Endodermal cell (in vitro differentiated cells): ENCODE measurements around the gene ABCB9. TPM values are rescaled to one million over a fixed set of nuclear protein-coding genes. Genes with fewer than 3 reads are reported as not detected.

Source experiments
- DNase-seq: peaks from one replicate; pipeline ENCODE4 v3.0.0-alpha.2; 2017
- H3K27ac ChIP-seq: 2 replicates; pipeline ENCODE4 v1.5.1; 2013; ENCODE audit warnings: mild to moderate bottlenecking, low read depth, low read length, moderate library complexity
- H3K27me3 ChIP-seq: 2 replicates; pipeline ENCODE4 v1.6.1; 2013; ENCODE audit warnings: mild to moderate bottlenecking, low read length, moderate library complexity; ENCODE audit not compliant: insufficient read depth, control insufficient read depth, poor library complexity, severe bottlenecking
- H3K36me3 ChIP-seq: 2 replicates; pipeline ENCODE4 v1.7.0; 2013; ENCODE audit warnings: mild to moderate bottlenecking, low read length, moderate library complexity; ENCODE audit not compliant: control insufficient read depth, insufficient read depth
- H3K4me1 ChIP-seq: one replicate; pipeline ENCODE4 v1.7.0; 2013; ENCODE audit warnings: low read length; ENCODE audit not compliant: control insufficient read depth, insufficient read depth
- H3K4me3 ChIP-seq: 2 replicates; pipeline ENCODE4 v1.5.1; 2013; ENCODE audit warnings: mild to moderate bottlenecking, low read length, moderate library complexity
- H3K9ac ChIP-seq: 2 replicates; pipeline ENCODE4 v1.6.1; 2013; ENCODE audit warnings: mild to moderate bottlenecking, low read length, moderate library complexity; ENCODE audit not compliant: poor library complexity, severe bottlenecking; ENCODE audit errors: extremely low read depth
- H3K9me3 ChIP-seq: 2 replicates; pipeline ENCODE4 v1.6.1; 2013; ENCODE audit warnings: mild to moderate bottlenecking, low read length, moderate library complexity; ENCODE audit not compliant: control insufficient read depth
- H3K27ac Mint-ChIP-seq: 2 replicates; pipeline ENCODE4 v1.8.0; 2020; ENCODE audit warnings: mixed read lengths
- H3K27me3 Mint-ChIP-seq: 2 replicates; pipeline ENCODE4 v1.8.0; 2021; ENCODE audit warnings: mild to moderate bottlenecking, mixed read lengths; ENCODE audit not compliant: insufficient read depth
- H3K36me3 Mint-ChIP-seq: 2 replicates; pipeline ENCODE4 v1.8.0; 2020; ENCODE audit warnings: low read depth, mixed read lengths
- H3K4me1 Mint-ChIP-seq: 2 replicates; pipeline ENCODE4 v1.8.0; 2020; ENCODE audit warnings: mixed read lengths
- H3K4me3 Mint-ChIP-seq: 2 replicates; pipeline ENCODE4 v1.8.0; 2020; ENCODE audit warnings: mild to moderate bottlenecking, moderate library complexity, mixed read lengths
- H3K9me3 Mint-ChIP-seq: 2 replicates; pipeline ENCODE4 v1.8.0; 2020; ENCODE audit warnings: mild to moderate bottlenecking, mixed read lengths
- WGBS, 2 experiments: methylation state at CpG; one replicate each; pipeline versions ENCODE4 v1.1.5 to v1.1.7; 2013; ENCODE audit warnings: missing lambda C conversion rate in 2 of 2, mixed read lengths in 1 of 2; ENCODE audit not compliant: insufficient coverage in 1 of 2, insufficient read length in 1 of 2; 5-methylcytosine and 5-hydroxymethylcytosine counted together
- total RNA-seq, 2 donors: library from RNA; stranded (reverse); fragmentation: NEBNext Ultra II Directional in 1 of 2; extraction: Animal tissue kit (Norgen Biotek cat#: 25700) in 1 of 2; gene quantifications; 2 replicates in 1 of 2; 3 replicates in 1 of 2; pipeline ENCODE4 v1.2.1, GENCODE V29; 2021
- TF ChIP-seq, protein P1 (sequence below): fragments of 200-600 bp; sonication (generic); conservative IDR thresholded peaks from 2 replicates; pipeline ENCODE4 v1.5.0; 2021; ENCODE audit warnings: antibody characterized with exemption, mild to moderate bottlenecking

Gene ABCB9
- total RNA-seq, 2 donors from 2014 or later, result 5.4 to 6.0 TPM

- Mint-ChIP-seq H3K4me1 (no peaks in the 10 kb centered on the region), H3K4me3 (no peak overlapping the region), H3K36me3 (no peaks in the 10 kb centered on the region), H3K9me3 (no peaks in the 10 kb centered on the region), H3K27me3 (no peaks in the 10 kb centered on the region), H3K27ac (no peak overlapping the region)
- TF ChIP-seq, protein P1, sequence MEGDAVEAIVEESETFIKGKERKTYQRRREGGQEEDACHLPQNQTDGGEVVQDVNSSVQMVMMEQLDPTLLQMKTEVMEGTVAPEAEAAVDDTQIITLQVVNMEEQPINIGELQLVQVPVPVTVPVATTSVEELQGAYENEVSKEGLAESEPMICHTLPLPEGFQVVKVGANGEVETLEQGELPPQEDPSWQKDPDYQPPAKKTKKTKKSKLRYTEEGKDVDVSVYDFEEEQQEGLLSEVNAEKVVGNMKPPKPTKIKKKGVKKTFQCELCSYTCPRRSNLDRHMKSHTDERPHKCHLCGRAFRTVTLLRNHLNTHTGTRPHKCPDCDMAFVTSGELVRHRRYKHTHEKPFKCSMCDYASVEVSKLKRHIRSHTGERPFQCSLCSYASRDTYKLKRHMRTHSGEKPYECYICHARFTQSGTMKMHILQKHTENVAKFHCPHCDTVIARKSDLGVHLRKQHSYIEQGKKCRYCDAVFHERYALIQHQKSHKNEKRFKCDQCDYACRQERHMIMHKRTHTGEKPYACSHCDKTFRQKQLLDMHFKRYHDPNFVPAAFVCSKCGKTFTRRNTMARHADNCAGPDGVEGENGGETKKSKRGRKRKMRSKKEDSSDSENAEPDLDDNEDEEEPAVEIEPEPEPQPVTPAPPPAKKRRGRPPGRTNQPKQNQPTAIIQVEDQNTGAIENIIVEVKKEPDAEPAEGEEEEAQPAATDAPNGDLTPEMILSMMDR, result no peak
- Histone ChIP-seq H3K36me3 (no peaks in the 10 kb centered on the region), H3K9me3 (no peaks in the 10 kb centered on the region), H3K9ac (no peak overlapping the region), H3K4me3 (no peak overlapping the region), H3K27ac (peak overlapping the region; percentile 68), H3K27me3 (no peaks in the 10 kb centered on the region), H3K4me1 (no peaks in the 10 kb centered on the region)
- 88 to 93% methylated on average over 5 to 8 of the region's 8 CpGs for WGBS, 2 experiments
- no peak for DNase-seq
Measured at GRCh38 chr12:122935318-122935717, 30.9 kb downstream of the ABCB9 start.

GRCh38 chr12:122934722-122935121, 31.5 kb downstream of the ABCB9 start:
- 98% methylated on average over 2 of the region's 3 CpGs; no CpG with 5 or more reads in 1 of the 2 experiments for WGBS, 2 experiments
- H3K9me3 ChIP-seq, result no peaks in the 10 kb centered on the region
- TF ChIP-seq, protein P1, result no peak
- H3K4me1 ChIP-seq, result no peaks in the 10 kb centered on the region
- no peaks in the 10 kb centered on the region for H3K9me3 Mint-ChIP-seq
- no peaks in the 10 kb centered on the region for H3K36me3 Mint-ChIP-seq
- no peak overlapping the region for H3K27ac ChIP-seq
- H3K27ac Mint-ChIP-seq, result no peak overlapping the region
- H3K36me3 ChIP-seq, result no peaks in the 10 kb centered on the region
- no peak overlapping the region for H3K9ac ChIP-seq
- no peaks in the 10 kb centered on the region for H3K4me1 Mint-ChIP-seq
- no peak overlapping the region for H3K4me3 ChIP-seq
- no peaks in the 10 kb centered on the region for H3K27me3 Mint-ChIP-seq
- no peak for DNase-seq
- H3K4me3 Mint-ChIP-seq, result no peak overlapping the region
- H3K27me3 ChIP-seq, result no peaks in the 10 kb centered on the region

- H3K4me1 ChIP-seq, result no peaks in the 10 kb centered on the region
- Mint-ChIP-seq H3K36me3 (no peaks in the 10 kb centered on the region), H3K27me3 (peaks cover 2% of the 10 kb centered on the region), H3K4me1 (no peaks in the 10 kb centered on the region), H3K4me3 (no peak overlapping the region), H3K27ac (no peak overlapping the region), H3K9me3 (no peaks in the 10 kb centered on the region)
- TF ChIP-seq, protein P1, result no peak
- no peak for DNase-seq
- H3K36me3 ChIP-seq, result no peaks in the 10 kb centered on the region
- H3K9me3 ChIP-seq, result no peaks in the 10 kb centered on the region
- no peak overlapping the region for H3K4me3 ChIP-seq
- H3K9ac ChIP-seq, result no peak overlapping the region
- WGBS, 2 experiments, result 91 to 98% methylated on average over 7 to 8 of the region's 8 CpGs
- H3K27ac ChIP-seq, result no peak overlapping the region
- H3K27me3 ChIP-seq, result no peaks in the 10 kb centered on the region
Measured at GRCh38 chr12:122932207-122932606, 34.1 kb downstream of the ABCB9 start.
